ENCODE measurements around the gene OCA2. TPM values are rescaled to one million over a fixed set of nuclear protein-coding genes. Genes with fewer than 3 reads are reported as not detected.

The OCA2 gene
- total RNA-seq, 1 experiment from 2014 or later: not detected

DNA sequence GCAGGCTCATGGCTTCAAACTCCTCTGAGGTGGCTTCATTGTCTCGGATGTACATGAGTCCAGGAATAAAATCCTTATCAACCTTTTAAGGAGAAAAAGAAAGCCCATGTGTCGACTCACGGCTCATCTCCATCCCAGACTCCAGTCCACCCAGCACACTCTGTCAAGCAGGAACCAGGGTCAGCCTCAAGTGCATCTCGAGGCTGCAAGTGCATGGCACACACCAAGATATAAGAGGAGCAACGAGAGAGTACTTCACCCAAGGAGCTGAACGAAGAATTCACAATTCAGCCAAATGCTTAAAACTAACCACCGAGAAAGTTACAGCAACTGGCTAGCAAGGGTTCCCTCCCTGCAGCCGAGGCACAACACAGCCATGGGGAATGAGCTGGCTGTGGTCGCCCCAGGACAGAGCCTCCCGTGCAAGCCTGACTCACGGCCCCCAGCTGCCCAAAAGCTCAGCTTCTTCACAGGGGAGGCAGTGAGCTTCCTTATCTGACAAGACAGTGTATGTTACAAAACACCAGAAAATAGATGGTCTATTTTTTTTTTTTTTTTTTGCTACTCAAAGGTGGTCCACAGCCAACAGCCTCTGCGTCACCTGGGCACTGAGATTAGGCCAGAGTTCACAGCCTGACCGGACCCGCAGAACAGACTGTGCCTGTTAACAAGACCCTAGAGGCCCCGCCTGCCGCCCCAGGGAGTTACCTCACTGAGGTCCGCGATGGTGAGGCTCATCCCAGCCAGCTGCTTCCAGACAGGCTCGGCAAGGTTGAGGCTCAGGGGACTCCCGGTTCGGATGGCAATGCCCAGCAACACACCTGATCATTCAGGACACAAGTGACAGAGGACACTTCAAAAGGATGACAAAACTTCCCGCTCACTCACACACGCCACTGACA lies 15.9 kb upstream of the OCA2 start:
- Mint-ChIP-seq H3K4me3 (ENCODE audit: unreplicated experiment) (no peak overlapping the region), H3K27me3 (ENCODE audit: insufficient read depth, unreplicated experiment) (no peaks in the 10 kb centered on the region), H3K27ac (ENCODE audit: low read depth, unreplicated experiment) (peak overlapping the region; percentile 28), H3K4me1 (ENCODE audit: insufficient read depth, unreplicated experiment) (no peaks in the 10 kb centered on the region), H3K9me3 (ENCODE audit: unreplicated experiment) (no peaks in the 10 kb centered on the region), H3K36me3 (ENCODE audit: insufficient read depth, unreplicated experiment) (peaks cover 88% of the 10 kb centered on the region)
- ChIA-PET POLR2A (no interaction called here), CTCF (interaction anchor here (0.6 to 2.5 kb wide), 4 partner anchors 9 to 1226 kb away, joined by 4 to 13 read pairs (median 4); no protein-coding TSS in a partner anchor)
- intact Hi-C loops (cut with micrococcal nuclease): no loop called here
- BruUV-seq (replicated peaks): no TSS peak
- no peak for DNase-seq (ENCODE audit: unreplicated experiment)
- TF ChIP-seq, protein P1, sequence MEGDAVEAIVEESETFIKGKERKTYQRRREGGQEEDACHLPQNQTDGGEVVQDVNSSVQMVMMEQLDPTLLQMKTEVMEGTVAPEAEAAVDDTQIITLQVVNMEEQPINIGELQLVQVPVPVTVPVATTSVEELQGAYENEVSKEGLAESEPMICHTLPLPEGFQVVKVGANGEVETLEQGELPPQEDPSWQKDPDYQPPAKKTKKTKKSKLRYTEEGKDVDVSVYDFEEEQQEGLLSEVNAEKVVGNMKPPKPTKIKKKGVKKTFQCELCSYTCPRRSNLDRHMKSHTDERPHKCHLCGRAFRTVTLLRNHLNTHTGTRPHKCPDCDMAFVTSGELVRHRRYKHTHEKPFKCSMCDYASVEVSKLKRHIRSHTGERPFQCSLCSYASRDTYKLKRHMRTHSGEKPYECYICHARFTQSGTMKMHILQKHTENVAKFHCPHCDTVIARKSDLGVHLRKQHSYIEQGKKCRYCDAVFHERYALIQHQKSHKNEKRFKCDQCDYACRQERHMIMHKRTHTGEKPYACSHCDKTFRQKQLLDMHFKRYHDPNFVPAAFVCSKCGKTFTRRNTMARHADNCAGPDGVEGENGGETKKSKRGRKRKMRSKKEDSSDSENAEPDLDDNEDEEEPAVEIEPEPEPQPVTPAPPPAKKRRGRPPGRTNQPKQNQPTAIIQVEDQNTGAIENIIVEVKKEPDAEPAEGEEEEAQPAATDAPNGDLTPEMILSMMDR (IDR thresholded peaks at IDR 0.05; ENCODE audit: unreplicated experiment): no peak

- intact Hi-C loops (cut with micrococcal nuclease): no loop called here
- no peak for DNase-seq (ENCODE audit: unreplicated experiment)
- TF ChIP-seq, protein P1 (IDR thresholded peaks at IDR 0.05; ENCODE audit: unreplicated experiment): no peak
- H3K9me3 Mint-ChIP-seq (ENCODE audit: unreplicated experiment): no peaks in the 10 kb centered on the region
- BruUV-seq (replicated peaks): no TSS peak
- CTCF ChIA-PET: interaction anchor here (0.7 to 2.5 kb wide), 3 partner anchors 9 to 34 kb away, joined by 4 to 13 read pairs (median 4); no protein-coding TSS in a partner anchor
- POLR2A ChIA-PET: no interaction called here
- H3K27ac Mint-ChIP-seq (ENCODE audit: low read depth, unreplicated experiment): no peak overlapping the region
- H3K36me3 Mint-ChIP-seq (ENCODE audit: insufficient read depth, unreplicated experiment): peaks cover 81% of the 10 kb centered on the region
- H3K4me1 Mint-ChIP-seq (ENCODE audit: insufficient read depth, unreplicated experiment): no peaks in the 10 kb centered on the region
- no peaks in the 10 kb centered on the region for H3K27me3 Mint-ChIP-seq (ENCODE audit: insufficient read depth, unreplicated experiment)
- H3K4me3 Mint-ChIP-seq (ENCODE audit: unreplicated experiment): no peak overlapping the region
Measured at GRCh38 chr15:28114114-28114455, 15.0 kb upstream of the OCA2 start.

- Mint-ChIP-seq H3K4me1 (ENCODE audit: insufficient read depth, unreplicated experiment) (no peaks in the 10 kb centered on the region), H3K36me3 (ENCODE audit: insufficient read depth, unreplicated experiment) (peaks cover 76% of the 10 kb centered on the region), H3K27ac (ENCODE audit: low read depth, unreplicated experiment) (no peak overlapping the region), H3K4me3 (ENCODE audit: unreplicated experiment) (no peak overlapping the region), H3K9me3 (ENCODE audit: unreplicated experiment) (no peaks in the 10 kb centered on the region), H3K27me3 (ENCODE audit: insufficient read depth, unreplicated experiment) (no peaks in the 10 kb centered on the region)
- POLR2A ChIA-PET: no interaction called here
- CTCF ChIA-PET: interaction anchor here (0.7 to 2.5 kb wide), 3 partner anchors 10 to 1222 kb away, joined by 4 to 13 read pairs (median 4); no protein-coding TSS in a partner anchor
- TF ChIP-seq, protein P1 (IDR thresholded peaks at IDR 0.05; ENCODE audit: unreplicated experiment): no peak
- no TSS peak for BruUV-seq (replicated peaks)
- no peak for DNase-seq (ENCODE audit: unreplicated experiment)
- intact Hi-C loops (cut with micrococcal nuclease): no loop called here
Measured at GRCh38 chr15:28113394-28114113, 14.4 kb upstream of the OCA2 start.

GRCh38 chr15:28112962-28113361 lies 13.8 kb upstream of the OCA2 start:
- no TSS peak for BruUV-seq (replicated peaks)
- no peaks in the 10 kb centered on the region for H3K4me1 Mint-ChIP-seq (ENCODE audit: insufficient read depth, unreplicated experiment)
- ChIA-PET CTCF (interaction anchor here (0.7 to 2.5 kb wide), 2 partner anchors 14 to 1222 kb away, joined by 4 to 13 read pairs; no protein-coding TSS in a partner anchor), POLR2A (no interaction called here)
- H3K4me3 Mint-ChIP-seq (ENCODE audit: unreplicated experiment): no peak overlapping the region
- TF ChIP-seq, protein P1 (IDR thresholded peaks at IDR 0.05; ENCODE audit: unreplicated experiment): no peak
- peaks cover 76% of the 10 kb centered on the region for H3K36me3 Mint-ChIP-seq (ENCODE audit: insufficient read depth, unreplicated experiment)
- H3K27me3 Mint-ChIP-seq (ENCODE audit: insufficient read depth, unreplicated experiment): no peaks in the 10 kb centered on the region
- no peak overlapping the region for H3K27ac Mint-ChIP-seq (ENCODE audit: low read depth, unreplicated experiment)
- DNase-seq (ENCODE audit: unreplicated experiment): no peak
- H3K9me3 Mint-ChIP-seq (ENCODE audit: unreplicated experiment): no peaks in the 10 kb centered on the region
- intact Hi-C loops (cut with micrococcal nuclease): no loop called here
